ENCODE results near the gene NT5M. TPM values are rescaled to one million over a fixed set of nuclear protein-coding genes. Genes with fewer than 3 reads are reported as not detected.
"Not testable (repeated sequence)": the region's sequence is repeated elsewhere in the genome, so short reads cannot be mapped to it uniquely, and the experiment has no call there.

NT5M gene
- total RNA-seq, 1 experiment from 2014 or later, result 23.6 TPM

DNA sequence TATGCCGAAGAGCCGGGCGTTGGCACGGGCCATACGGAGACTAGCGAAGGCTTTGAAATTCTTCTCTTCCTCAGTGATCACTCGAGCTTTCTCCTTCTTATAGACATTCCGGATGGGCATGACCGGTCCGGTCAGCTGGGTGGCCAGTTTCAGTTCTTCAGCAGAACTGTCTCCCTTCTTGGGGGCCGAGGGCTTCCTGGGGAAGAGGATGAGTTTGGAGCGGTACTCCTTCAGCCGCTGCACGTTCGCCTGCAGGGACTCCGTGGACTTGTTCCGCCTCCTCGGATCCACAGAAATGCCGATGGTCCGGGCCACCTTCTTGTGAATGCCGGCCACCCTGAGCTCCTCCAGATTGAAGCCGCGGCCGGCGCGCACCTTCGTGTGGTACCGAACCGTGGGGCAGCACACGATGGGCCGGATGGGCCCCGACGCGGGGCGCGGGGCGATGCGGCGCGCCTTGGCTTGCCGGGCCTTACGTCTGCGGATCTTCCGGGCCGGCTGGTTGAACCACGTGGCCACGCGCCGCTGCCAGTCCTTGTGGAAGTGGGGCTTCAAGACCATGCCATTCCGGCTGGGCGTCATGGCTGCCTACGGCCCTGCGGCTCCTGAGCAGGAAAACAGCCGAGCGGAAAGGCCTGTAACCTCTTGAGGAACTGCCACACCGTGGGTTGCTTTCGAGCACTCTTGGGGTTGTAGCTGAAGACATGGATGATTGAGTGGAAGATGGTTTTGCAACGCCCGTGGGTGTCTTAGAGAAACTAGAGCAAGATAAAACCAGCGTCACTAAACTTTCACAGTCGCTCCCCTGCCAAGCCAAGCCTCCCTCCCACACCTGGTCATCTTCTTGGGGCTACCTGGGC is 80.5 kb downstream of the NT5M start:
- not testable (repeated sequence) for H3K27ac ChIP-seq (ENCODE audit: low read length); H2AFZ ChIP-seq (ENCODE audit: low read length); H4K20me1 ChIP-seq (ENCODE audit: insufficient read depth, low read depth, low read length); H3K4me1 ChIP-seq (ENCODE audit: low read length); H3K4me2 ChIP-seq (ENCODE audit: low read depth, low read length, poor library complexity, severe bottlenecking); H3K27me3 ChIP-seq (ENCODE audit: low read length); DNase-seq; H3K79me2 ChIP-seq (ENCODE audit: low read length); H3K9ac ChIP-seq (ENCODE audit: low read length); H3K9me2 ChIP-seq (replicated peaks; ENCODE audit: insufficient read depth, low read length); H3K36me3 ChIP-seq (ENCODE audit: insufficient read depth, low read length); H3K9me3 ChIP-seq (ENCODE audit: low read length); H3K4me3 ChIP-seq (ENCODE audit: low read length)

DNA sequence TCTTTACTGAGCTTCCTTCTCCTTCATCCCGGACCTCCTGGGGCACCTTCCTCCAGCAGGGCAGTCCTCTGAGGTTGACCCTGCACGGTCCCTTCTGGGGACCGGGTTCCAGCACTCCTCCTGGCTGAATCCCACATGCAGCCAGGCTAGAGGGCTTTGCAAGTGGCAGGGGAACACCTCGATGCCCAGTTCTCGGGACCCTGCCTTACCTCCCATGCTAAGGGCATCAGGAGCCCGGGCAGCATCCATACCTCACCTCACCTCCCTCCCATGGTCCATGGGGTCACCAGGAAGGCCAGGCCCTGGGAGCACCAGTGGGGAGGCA is 81.1 kb downstream of the NT5M start:
- H3K79me2 ChIP-seq (ENCODE audit: low read length), result no peaks in the 10 kb centered on the region
- no peaks in the 10 kb centered on the region for H3K36me3 ChIP-seq (ENCODE audit: insufficient read depth, low read length)

DNA sequence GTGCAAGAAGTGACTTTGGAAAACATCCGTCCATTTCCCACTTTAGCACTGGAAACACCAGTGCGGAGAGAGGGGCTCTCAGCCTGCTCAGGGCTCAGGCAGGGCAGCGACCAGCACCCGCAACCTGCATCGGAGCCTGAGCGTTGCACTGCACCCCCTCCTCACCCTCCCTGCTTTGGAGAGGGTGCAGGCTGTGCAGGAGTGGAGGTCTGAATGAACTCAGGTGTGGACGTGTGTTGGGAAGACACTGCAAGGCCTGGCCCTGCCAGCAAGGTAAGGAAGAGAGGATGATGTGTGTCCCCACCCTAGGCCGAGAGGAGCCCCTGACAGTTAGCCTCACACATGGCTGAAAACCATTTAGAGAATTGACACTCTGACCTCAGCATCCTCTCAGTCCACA is 81.8 kb downstream of the NT5M start:
- H3K79me2 ChIP-seq (ENCODE audit: low read length), result no peaks in the 10 kb centered on the region
- H3K27me3 ChIP-seq (ENCODE audit: low read length), result no peaks in the 10 kb centered on the region
- H3K4me1 ChIP-seq (ENCODE audit: low read length), result no peaks in the 10 kb centered on the region
- H3K9me3 ChIP-seq (ENCODE audit: low read length), result no peaks in the 10 kb centered on the region
- no peak overlapping the region for H2AFZ ChIP-seq (ENCODE audit: low read length)
- H3K9ac ChIP-seq (ENCODE audit: low read length), result no peak overlapping the region
- H4K20me1 ChIP-seq (ENCODE audit: insufficient read depth, low read depth, low read length), result no peaks in the 10 kb centered on the region
- no peaks in the 10 kb centered on the region for H3K36me3 ChIP-seq (ENCODE audit: insufficient read depth, low read length)
- H3K4me2 ChIP-seq (ENCODE audit: low read depth, low read length, poor library complexity, severe bottlenecking), result no peak overlapping the region
- H3K4me3 ChIP-seq (ENCODE audit: low read length), result no peak overlapping the region
- no peak overlapping the region for H3K27ac ChIP-seq (ENCODE audit: low read length)
- DNase-seq, result no peak
- no peaks in the 10 kb centered on the region for H3K9me2 ChIP-seq (replicated peaks; ENCODE audit: insufficient read depth, low read length)

More for the DNA sequence above, 81.1 kb downstream of the NT5M start:
- Histone ChIP-seq H3K27me3 (ENCODE audit: low read length) (no peaks in the 10 kb centered on the region), H3K27ac (ENCODE audit: low read length) (no peak overlapping the region), H3K9me3 (ENCODE audit: low read length) (no peaks in the 10 kb centered on the region), H3K9ac (ENCODE audit: low read length) (no peak overlapping the region), H3K9me2 (replicated peaks; ENCODE audit: insufficient read depth, low read length) (no peaks in the 10 kb centered on the region), H2AFZ (ENCODE audit: low read length) (no peak overlapping the region), H3K4me2 (ENCODE audit: low read depth, low read length, poor library complexity, severe bottlenecking) (no peak overlapping the region), H4K20me1 (ENCODE audit: insufficient read depth, low read depth, low read length) (no peaks in the 10 kb centered on the region), H3K4me1 (ENCODE audit: low read length) (no peaks in the 10 kb centered on the region), H3K4me3 (ENCODE audit: low read length) (no peak overlapping the region)
- DNase-seq, result no peak

DNA sequence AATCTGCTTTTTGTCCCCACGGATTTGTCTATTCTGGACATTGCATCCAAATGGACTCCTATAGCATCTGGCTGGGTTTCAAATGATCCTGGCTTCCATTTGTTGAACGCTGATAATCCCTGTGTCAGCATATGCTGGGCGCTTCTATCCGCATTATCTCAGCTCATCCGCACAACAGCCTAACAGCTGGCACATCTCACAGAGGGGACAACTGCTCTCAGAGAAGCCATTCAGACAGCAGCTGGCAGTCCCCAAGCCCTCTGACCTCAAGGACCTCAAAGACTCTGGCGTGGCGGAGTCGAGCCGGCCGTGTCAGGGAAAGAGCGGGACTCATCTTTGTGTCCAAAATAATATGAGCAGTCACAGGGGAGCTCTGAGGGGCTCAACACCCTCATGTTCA is 82.3 kb downstream of the NT5M start:
- DNase-seq, result no peak
- Histone ChIP-seq H3K27me3 (ENCODE audit: low read length) (no peaks in the 10 kb centered on the region), H3K9ac (ENCODE audit: low read length) (no peak overlapping the region)

DNA sequence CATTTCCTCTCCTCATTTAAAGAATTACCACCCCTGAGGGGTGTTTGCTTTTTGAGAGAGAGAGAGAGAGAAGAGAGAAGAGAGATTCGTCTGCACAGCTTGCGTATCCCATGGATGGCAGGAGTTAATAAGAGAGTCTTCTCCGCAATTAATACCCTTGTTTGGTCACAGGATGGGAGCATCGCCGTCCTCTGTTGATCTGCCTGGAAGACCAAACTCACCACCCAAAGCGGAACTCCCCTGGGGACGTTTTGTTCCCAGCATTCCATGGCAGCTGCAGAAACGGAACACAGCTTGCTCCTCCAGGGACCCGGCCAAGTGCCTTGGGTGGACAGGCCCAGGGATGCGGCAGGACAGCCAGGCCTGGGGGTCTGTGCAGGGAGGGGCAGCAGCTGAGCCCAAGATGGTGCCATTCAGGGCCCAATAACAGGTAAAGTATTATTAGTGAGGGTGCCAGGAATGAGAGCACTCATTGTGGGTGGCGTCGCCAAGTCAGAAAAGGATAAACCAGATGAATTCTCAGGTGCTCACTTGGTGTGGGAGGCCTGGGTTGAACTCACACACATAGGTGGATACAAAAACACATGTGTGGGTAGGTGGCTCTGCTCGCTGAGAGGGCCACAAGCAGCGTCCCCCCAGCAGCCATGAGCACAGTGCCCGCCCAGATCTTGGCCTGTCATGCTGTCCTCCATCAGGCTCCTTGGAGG is 83.1 kb downstream of the NT5M start:
- Histone ChIP-seq H3K9me3 (ENCODE audit: low read length) (no peaks in the 10 kb centered on the region), H3K27me3 (ENCODE audit: low read length) (no peaks in the 10 kb centered on the region), H3K4me3 (ENCODE audit: low read length) (no peak overlapping the region), H2AFZ (ENCODE audit: low read length) (no peak overlapping the region), H3K4me2 (ENCODE audit: low read depth, low read length, poor library complexity, severe bottlenecking) (no peak overlapping the region), H3K9ac (ENCODE audit: low read length) (no peak overlapping the region), H3K9me2 (replicated peaks; ENCODE audit: insufficient read depth, low read length) (no peaks in the 10 kb centered on the region), H3K4me1 (ENCODE audit: low read length) (no peaks in the 10 kb centered on the region), H3K27ac (ENCODE audit: low read length) (no peak overlapping the region), H3K36me3 (ENCODE audit: insufficient read depth, low read length) (no peaks in the 10 kb centered on the region), H3K79me2 (ENCODE audit: low read length) (no peaks in the 10 kb centered on the region), H4K20me1 (ENCODE audit: insufficient read depth, low read depth, low read length) (no peaks in the 10 kb centered on the region)
- no peak for DNase-seq

More for the DNA sequence above, 82.3 kb downstream of the NT5M start:
- no peaks in the 10 kb centered on the region for H3K79me2 ChIP-seq (ENCODE audit: low read length)
- H3K4me2 ChIP-seq (ENCODE audit: low read depth, low read length, poor library complexity, severe bottlenecking), result no peak overlapping the region
- no peak overlapping the region for H3K4me3 ChIP-seq (ENCODE audit: low read length)
- no peaks in the 10 kb centered on the region for H3K36me3 ChIP-seq (ENCODE audit: insufficient read depth, low read length)
- H2AFZ ChIP-seq (ENCODE audit: low read length), result no peak overlapping the region
- H3K27ac ChIP-seq (ENCODE audit: low read length), result no peak overlapping the region
- H3K9me3 ChIP-seq (ENCODE audit: low read length), result no peaks in the 10 kb centered on the region
- H3K4me1 ChIP-seq (ENCODE audit: low read length), result no peaks in the 10 kb centered on the region
- H3K9me2 ChIP-seq (replicated peaks; ENCODE audit: insufficient read depth, low read length), result no peaks in the 10 kb centered on the region
- no peaks in the 10 kb centered on the region for H4K20me1 ChIP-seq (ENCODE audit: insufficient read depth, low read depth, low read length)

DNA sequence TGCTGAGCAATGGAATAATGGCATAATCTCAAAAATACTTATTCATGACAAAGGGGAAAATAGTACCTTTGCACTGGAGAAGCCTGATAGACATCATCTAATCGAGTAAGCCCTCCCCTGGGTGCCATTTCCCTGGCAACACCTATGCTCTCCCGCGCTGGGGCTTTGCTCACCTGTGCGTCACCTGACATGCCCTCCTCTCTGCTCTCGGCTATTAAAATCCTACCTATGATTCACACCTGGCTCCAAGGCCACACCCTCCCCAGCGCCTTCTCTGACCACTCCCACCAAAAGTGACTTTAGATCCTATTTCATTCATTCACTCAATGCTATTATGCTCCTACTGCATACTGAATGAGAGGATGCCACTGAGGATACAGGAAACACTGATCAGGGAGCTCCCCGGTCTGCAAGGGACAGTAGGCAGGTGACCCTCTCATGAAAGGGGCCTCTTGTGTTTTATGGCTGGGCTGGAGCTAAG is 83.9 kb downstream of the NT5M start:
- no peak overlapping the region for H3K4me3 ChIP-seq (ENCODE audit: low read length)
- H3K36me3 ChIP-seq (ENCODE audit: insufficient read depth, low read length), result no peaks in the 10 kb centered on the region
- no peaks in the 10 kb centered on the region for H3K9me3 ChIP-seq (ENCODE audit: low read length)
- H3K9me2 ChIP-seq (replicated peaks; ENCODE audit: insufficient read depth, low read length), result no peaks in the 10 kb centered on the region
- no peak overlapping the region for H3K4me2 ChIP-seq (ENCODE audit: low read depth, low read length, poor library complexity, severe bottlenecking)
- DNase-seq, result no peak
- H2AFZ ChIP-seq (ENCODE audit: low read length), result no peak overlapping the region
- no peak overlapping the region for H3K9ac ChIP-seq (ENCODE audit: low read length)
- no peak overlapping the region for H3K27ac ChIP-seq (ENCODE audit: low read length)
- no peaks in the 10 kb centered on the region for H3K27me3 ChIP-seq (ENCODE audit: low read length)
- H3K79me2 ChIP-seq (ENCODE audit: low read length), result no peaks in the 10 kb centered on the region
- no peaks in the 10 kb centered on the region for H3K4me1 ChIP-seq (ENCODE audit: low read length)
- no peaks in the 10 kb centered on the region for H4K20me1 ChIP-seq (ENCODE audit: insufficient read depth, low read depth, low read length)

DNA sequence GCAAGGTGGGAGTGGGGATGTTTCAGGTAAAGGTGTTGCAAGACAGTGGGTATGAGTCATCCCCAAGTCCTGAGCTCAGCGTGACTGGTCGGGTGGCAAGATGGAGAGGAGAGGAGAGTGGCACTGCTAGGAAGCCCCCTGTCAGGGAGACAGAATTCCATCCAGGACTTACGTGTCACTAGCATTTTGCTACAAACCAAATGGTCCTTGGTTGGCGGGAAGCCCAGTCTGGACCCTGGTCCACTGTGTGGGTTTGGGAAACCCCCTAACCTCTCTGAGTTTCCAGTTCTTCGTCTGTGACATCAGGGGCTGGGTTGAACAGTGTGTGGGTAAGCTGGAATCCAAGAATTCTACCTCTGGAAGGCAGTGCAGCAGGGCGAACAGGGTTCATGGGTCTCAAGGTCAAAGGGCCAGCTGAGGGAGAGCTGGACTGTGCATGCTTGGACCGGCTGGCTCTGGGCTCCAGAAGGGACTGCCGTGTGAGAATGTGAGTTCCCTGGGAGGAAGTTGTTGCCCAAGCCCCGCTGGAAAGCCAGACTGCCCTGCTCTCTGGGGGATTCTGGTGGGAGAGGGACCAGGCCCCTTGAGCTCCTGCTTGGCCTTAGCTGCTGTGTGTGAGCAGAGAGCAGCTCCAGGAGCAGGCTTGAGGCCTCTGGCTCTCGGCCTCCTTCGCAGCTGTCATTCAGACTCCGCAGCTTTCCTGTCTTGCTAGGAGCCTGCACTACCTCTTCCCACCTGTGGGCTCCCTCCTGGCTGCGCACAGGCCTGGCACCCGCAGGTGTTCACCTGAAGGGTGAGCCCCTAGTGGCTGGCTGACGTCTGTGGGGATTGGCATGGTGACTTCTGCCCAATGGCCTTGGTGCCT is 84.6 kb downstream of the NT5M start:
- Histone ChIP-seq H3K27ac (ENCODE audit: low read length) (no peak overlapping the region), H3K4me3 (ENCODE audit: low read length) (no peak overlapping the region), H3K4me2 (ENCODE audit: low read depth, low read length, poor library complexity, severe bottlenecking) (no peak overlapping the region), H3K9me3 (ENCODE audit: low read length) (no peaks in the 10 kb centered on the region), H3K27me3 (ENCODE audit: low read length) (no peaks in the 10 kb centered on the region), H4K20me1 (ENCODE audit: insufficient read depth, low read depth, low read length) (no peaks in the 10 kb centered on the region), H3K79me2 (ENCODE audit: low read length) (no peaks in the 10 kb centered on the region), H3K4me1 (ENCODE audit: low read length) (no peaks in the 10 kb centered on the region), H3K9ac (ENCODE audit: low read length) (no peak overlapping the region), H3K36me3 (ENCODE audit: insufficient read depth, low read length) (no peaks in the 10 kb centered on the region), H2AFZ (ENCODE audit: low read length) (no peak overlapping the region), H3K9me2 (replicated peaks; ENCODE audit: insufficient read depth, low read length) (no peaks in the 10 kb centered on the region)
- peak; percentile 49 for DNase-seq
